Mammary epithelial cell (primary cell): ENCODE results near the gene TFEB.

ENCODE experiments used
- CTCF ChIP-seq, 2 donors: IDR thresholded peaks in 1 of 2; conservative IDR thresholded peaks in 1 of 2; 2 replicates each; pipeline ENCODE4 v1.5.1; 2011 to 2012; ENCODE audit warnings: inconsistent platforms in 2 of 2, low read length in 2 of 2, mild to moderate bottlenecking in 2 of 2, control low read depth in 1 of 2, low read depth in 1 of 2; ENCODE audit not compliant: insufficient read depth in 1 of 2; ENCODE audit errors: extremely low read depth in 1 of 2
- EZH2 ChIP-seq: IDR thresholded peaks from 2 replicates; pipeline ENCODE4 v1.6.1; 2012; ENCODE audit warnings: low read length, inconsistent platforms, borderline replicate concordance

- TF ChIP-seq EZH2, result no peak
- TF ChIP-seq CTCF (conservative IDR thresholded peaks at IDR 0.05 in 1 of 2, IDR thresholded peaks at IDR 0.05 in 1 of 2; ENCODE audit: extremely low read depth in 1 of 2, insufficient read depth in 1 of 2, low read depth in 1 of 2, low read length in 2 of 2), result no peak
These were observed 7.7 kb downstream of the TFEB start for GRCh38 chr6:41727705-41728072.
